ENCODE measurements around the gene ADORA1. TPM values are rescaled to one million over a fixed set of nuclear protein-coding genes. Genes with fewer than 3 reads are reported as not detected.

ADORA1 gene
- total and polyA plus RNA-seq, 10 of the 15 experiments (the other 5 are each of a cell fraction or from before 2014, with no cell fraction given): not detected

- ChIA-PET CTCF (interaction anchor here (1.7 kb wide), 1 partner anchor 9 kb away, joined by 5 read pairs; no protein-coding TSS in a partner anchor), POLR2A (no interaction called here), RAD21 (ENCODE audit: unreplicated experiment) (no interaction called here), SMC1A (ENCODE audit: uncharacterized antibody, unreplicated experiment) (no interaction called here)
- intact Hi-C loops (cut with micrococcal nuclease; ENCODE audit: unreplicated experiment): no loop called here
- Histone ChIP-seq H3K27ac (ENCODE audit: control insufficient read depth, insufficient read depth) (no peak overlapping the region), H3K27me3 (replicated peaks in 1 of 2; ENCODE audit: control insufficient read depth in 2 of 2, insufficient read depth in 2 of 2, low read length in 1 of 2) (peaks cover 0 to 2% of the 10 kb centered on the region in 2 experiments; a peak in 1 of 4 replicates), H3K4me3 (no peak overlapping the region), H3K79me2 (ENCODE audit: control insufficient read depth, insufficient read depth, low read length) (no peaks in the 10 kb centered on the region), H2AFZ (ENCODE audit: control insufficient read depth, low read depth, low read length) (no peak overlapping the region), H3K9me3 (replicated peaks; ENCODE audit: control insufficient read depth, insufficient read depth, low read length) (peaks cover 2% of the 10 kb centered on the region; the same call in 1 of the 3 replicates), H4K20me1 (ENCODE audit: control insufficient read depth, insufficient read depth) (no peaks in the 10 kb centered on the region), H3K9ac (ENCODE audit: control insufficient read depth, insufficient read depth, low read length) (no peak overlapping the region), H3K4me1 (ENCODE audit: control insufficient read depth, insufficient read depth, low read length) (no peaks in the 10 kb centered on the region), H3K4me2 (ENCODE audit: control insufficient read depth, insufficient read depth) (no peak overlapping the region), H3K36me3 (ENCODE audit: control insufficient read depth in 2 of 2, insufficient read depth in 2 of 2, low read length in 1 of 2) (no peaks in the 10 kb centered on the region)
- TF ChIP-seq PAX5 (IDR thresholded peaks at IDR 0.05; ENCODE audit: borderline replicate concordance, low read depth, low read length): no peak
- no peak for TF ChIP-seq CHD2 (IDR thresholded peaks at IDR 0.05; ENCODE audit: borderline replicate concordance, low read depth, low read length)
- no peak for TF ChIP-seq BRCA1 (IDR thresholded peaks at IDR 0.05; ENCODE audit: low read depth, low read length)
- TF ChIP-seq NBN (IDR thresholded peaks at IDR 0.05): no peak
- TF ChIP-seq MTA3 (IDR thresholded peaks at IDR 0.05; ENCODE audit: borderline replicate concordance, low read length): no peak
- no peak for TF ChIP-seq ATF7 (IDR thresholded peaks at IDR 0.05; ENCODE audit: low read depth)
- no peak for TF ChIP-seq MTA2 (IDR thresholded peaks at IDR 0.05; ENCODE audit: low read depth)
- no peak for TF ChIP-seq RELB (IDR thresholded peaks at IDR 0.05; ENCODE audit: low read depth)
- no peak for TF ChIP-seq USF1 (IDR thresholded peaks at IDR 0.05; ENCODE audit: borderline replicate concordance, extremely low read length, insufficient read depth, low read depth, low read length)
- no peak for TF ChIP-seq SP1 (IDR thresholded peaks at IDR 0.05; ENCODE audit: low read depth, low read length)
- 5% methylated on average over 1 of the region's 1 CpG for WGBS (ENCODE audit: insufficient coverage, insufficient replicate concordance, low lambda C conversion rate, missing lambda C conversion rate)
- in situ Hi-C loops (cut with MboI): no loop called here
- ATAC-seq (no peak), FAIRE-seq (no peak), DNase-seq (ENCODE audit: low read depth, low spot score) (no peak)
- BruUV-seq (replicated peaks): no TSS peak
Measured at GRCh38 chr1:203093754-203094410, 33.6 kb upstream of the ADORA1 start.

Data from GM12878 (cell line).